K562 (cell line): ENCODE measurements around the gene THAP9.

Experiments used
- CTBP1 ChIP-seq: fragments of 450-650 bp; IDR thresholded peaks from 2 replicates; pipeline ENCODE4 v1.6.1; 2016; ENCODE audit warnings: borderline replicate concordance
- GTF2F1 ChIP-seq: IDR thresholded peaks from 2 replicates; pipeline ENCODE4 v1.6.1; 2011; ENCODE audit warnings: low read depth, low read length, improper control_type of control experiment
- HNRNPLL ChIP-seq: fragments of 200-400 bp; formaldehyde crosslinking; IDR thresholded peaks from 2 replicates; pipeline ENCODE4 v1.6.1; 2017; ENCODE audit warnings: low read length, low read depth, mild to moderate bottlenecking; ENCODE audit not compliant: poor library complexity, severe bottlenecking
- PRDM10 ChIP-seq: fragments of 450-650 bp; IDR thresholded peaks from 2 replicates; pipeline ENCODE4 v1.6.1; 2018; ENCODE audit not compliant: partially characterized antibody
- SMARCA4 ChIP-seq: fragments of 450-650 bp; IDR thresholded peaks from 2 replicates; pipeline ENCODE4 v1.6.1; 2016
- TCF7L2 ChIP-seq: fragments of 150-350 bp; IDR thresholded peaks from 2 replicates; pipeline ENCODE4 v1.6.1; 2016; ENCODE audit warnings: low read depth, mild to moderate bottlenecking, low read length, moderate library complexity
- ZNF217 ChIP-seq: sonication (generic); formaldehyde crosslinking; IDR thresholded peaks from 2 replicates; pipeline ENCODE4 v1.8.0; 2022; ENCODE audit warnings: mild to moderate bottlenecking, missing genetic modification reagents

- no peak for TF ChIP-seq CTBP1
- TF ChIP-seq TCF7L2: no peak
- TF ChIP-seq HNRNPLL: no peak
- no peak for TF ChIP-seq PRDM10
- no peak for TF ChIP-seq ZNF217 (CRISPR knock-in tag)
- no peak for TF ChIP-seq GTF2F1
- TF ChIP-seq SMARCA4: no peak
Observed at GRCh38 chr4:82930848-82931755, 30.6 kb downstream of the THAP9 start.
